Endothelial cell of umbilical vein (primary cell): ENCODE measurements around the gene RGS12. TPM values are rescaled to one million over a fixed set of nuclear protein-coding genes. Genes with fewer than 3 reads are reported as not detected.
A peak's percentile ranks its signal among the peaks of the same experiment; 100 is the strongest.

Experiments
- BruUV-seq: library from RNA; stranded (reverse); fragments of 400-500 nt; replicated peaks from 2 replicates; lab custom pipeline; 2021; lab: Mats Ljungman, UMichigan
- CTCF ChIA-PET: fragments of 300-600, 350-600 bp; sonication (Branson Sonifier 250); formaldehyde crosslinking; loops from one replicate; lab custom pipeline; 2021; ENCODE audit warnings: antibody characterized with exemption, inconsistent platforms; lab: Charles Lee
- POLR2A ChIA-PET: fragments of 300-600, 350-600 bp; sonication (Branson Sonifier 250); formaldehyde crosslinking; loops from one replicate; lab custom pipeline; 2021; ENCODE audit warnings: antibody characterized with exemption, inconsistent platforms; lab: Charles Lee
- DNase-seq: peaks from one replicate; pipeline ENCODE4 v3.0.0-alpha.2; 2011; ENCODE audit warnings: low read depth, low spot score
- FAIRE-seq: peaks from 2 replicates; lab custom pipeline; 2011; peaks lifted over from hg19 to GRCh38; lab: Jason Lieb, UNC
- H2AFZ ChIP-seq: 2 replicates; pipeline ENCODE4 v1.6.0; 2012; ENCODE audit warnings: low read depth, low read length, control low read depth, inconsistent platforms
- H3K27ac ChIP-seq: 2 replicates; pipeline ENCODE4 v1.5.1; 2011; ENCODE audit warnings: low read depth, mild to moderate bottlenecking, control low read depth, low read length, moderate library complexity; ENCODE audit not compliant: insufficient read depth
- H3K27me3 ChIP-seq, 2 experiments: 2 replicates each; pipeline versions ENCODE4 v1.6.0 to v1.6.1; 2011; ENCODE audit warnings: low read length in 2 of 2, mixed read lengths in 1 of 2; ENCODE audit not compliant: control insufficient read depth in 2 of 2, insufficient read depth in 2 of 2
- H3K36me3 ChIP-seq, 2 experiments: 2 replicates in 1 of 2; 3 replicates in 1 of 2; pipeline ENCODE4 v1.5.1; 2011; ENCODE audit warnings: low read length in 2 of 2, mild to moderate bottlenecking in 1 of 2, moderate library complexity in 1 of 2; ENCODE audit not compliant: control insufficient read depth in 2 of 2, insufficient read depth in 2 of 2; ENCODE audit errors: extremely low read depth in 1 of 2
- H3K4me1 ChIP-seq: 3 replicates; pipeline ENCODE4 v1.5.1; 2011; ENCODE audit warnings: mild to moderate bottlenecking, low read length; ENCODE audit not compliant: control insufficient read depth, insufficient read depth; ENCODE audit errors: extremely low read depth
- H3K4me2 ChIP-seq: 2 replicates; pipeline ENCODE4 v1.6.1; 2011; ENCODE audit warnings: low read length, control low read depth, mixed read lengths; ENCODE audit not compliant: insufficient read depth
- H3K4me3 ChIP-seq, 3 experiments: fragments of 200-600 bp in 1 of 3; sonication (generic), shearing (Covaris generic) in 1 of 3; replicated peaks in 1 of 3; 2 replicates each; pipeline ENCODE4 v1.5.1; 2011 to 2016; ENCODE audit warnings: control low read depth in 3 of 3, low read length in 3 of 3, mild to moderate bottlenecking in 2 of 3, inconsistent platforms in 1 of 3, low read depth in 1 of 3, moderate library complexity in 1 of 3; ENCODE audit not compliant: insufficient read depth in 1 of 3
- H3K79me2 ChIP-seq: 2 replicates; pipeline ENCODE4 v1.6.0; 2012; ENCODE audit warnings: low read length, inconsistent platforms; ENCODE audit not compliant: control insufficient read depth, insufficient read depth
- H3K9ac ChIP-seq: replicated peaks from 2 replicates; pipeline ENCODE3; 2011; ENCODE audit warnings: low read length, control low read depth; ENCODE audit not compliant: insufficient read depth; ENCODE audit errors: extremely low read depth
- H3K9me1 ChIP-seq: replicated peaks from 3 replicates; pipeline ENCODE4 v1.6.0; 2011; ENCODE audit warnings: mild to moderate bottlenecking, low read length; ENCODE audit not compliant: control insufficient read depth, insufficient read depth; ENCODE audit errors: extremely low read depth
- H3K9me3 ChIP-seq: replicated peaks from 2 replicates; pipeline ENCODE4 v1.5.1; 2012; ENCODE audit warnings: low read length, inconsistent platforms; ENCODE audit not compliant: control insufficient read depth, insufficient read depth
- H4K20me1 ChIP-seq: replicated peaks from 2 replicates; pipeline ENCODE3; 2011; ENCODE audit warnings: mild to moderate bottlenecking, low read length; ENCODE audit not compliant: control insufficient read depth, insufficient read depth; ENCODE audit errors: extremely low read depth
- EZH2 ChIP-seq: IDR thresholded peaks from 2 replicates; pipeline ENCODE4 v1.6.1; 2012; ENCODE audit warnings: borderline replicate concordance, low read depth, mild to moderate bottlenecking, moderate library complexity, low read length, inconsistent platforms; ENCODE audit not compliant: severe bottlenecking
- FOS ChIP-seq: IDR thresholded peaks from 2 replicates; pipeline ENCODE4 v1.6.1; 2011; ENCODE audit warnings: mild to moderate bottlenecking, low read length, moderate library complexity, borderline replicate concordance; ENCODE audit not compliant: insufficient read depth
- MYC ChIP-seq: IDR thresholded peaks from one replicate; pipeline ENCODE4 v1.6.1; 2011; ENCODE audit warnings: mild to moderate bottlenecking, low read depth, low read length
- POLR2A ChIP-seq: IDR thresholded peaks from 2 replicates; pipeline ENCODE4 v1.6.1; 2012; ENCODE audit warnings: low read depth, mild to moderate bottlenecking, control low read depth, low read length
- dilution Hi-C: fragments of 300-500 bp; cut with MboI; formaldehyde crosslinking; loops from one replicate; pipeline ENCODE4 v1.15.0; 2019; ENCODE audit warnings: low sequenced_read_pairs; ENCODE audit not compliant: extremely low pct_ligation_motif_present
- intact Hi-C: fragments of 100-400 bp; cut with micrococcal nuclease; formaldehyde crosslinking; loops from one replicate; pipeline ENCODE4 v1.10.0; 2022
- polyA plus RNA-seq, 4 experiments: library from polyadenylated mRNA; depleted of rRNA in 3 of 4; stranded (reverse) in 3 of 4; unstranded in 1 of 4; fragments of >200 nt; gene quantifications; 2 replicates each; pipeline versions ENCODE4 v1.2.1 to v1.2.3, GENCODE V29; 2011 to 2012; ENCODE audit warnings: missing spikeins in 1 of 4
- total RNA-seq: library from RNA; stranded (reverse); gene quantifications from 2 replicates; pipeline ENCODE4 v1.2.3, GENCODE V29; 2021
- TF ChIP-seq, protein P1 (sequence below), 2 donors: IDR thresholded peaks; 1 replicate in 1 of 2; 2 replicates in 1 of 2; pipeline ENCODE4 v1.5.1; 2011; ENCODE audit warnings: low read length in 2 of 2, mild to moderate bottlenecking in 2 of 2, moderate library complexity in 2 of 2, control low read depth in 1 of 2, inconsistent platforms in 1 of 2, low read depth in 1 of 2; ENCODE audit not compliant: insufficient read depth in 1 of 2; ENCODE audit errors: extremely low read depth in 1 of 2
- TF ChIP-seq, protein P2 (sequence below): IDR thresholded peaks from 2 replicates; pipeline ENCODE4 v1.6.1; 2011; ENCODE audit not compliant: insufficient read depth, insufficient read length

The RGS12 gene
- total and polyA plus RNA-seq, 2 donors (not counting 3 experiments of a cell fraction or from before 2014, with no cell fraction given) = 65.2 to 75.4 TPM

DNA sequence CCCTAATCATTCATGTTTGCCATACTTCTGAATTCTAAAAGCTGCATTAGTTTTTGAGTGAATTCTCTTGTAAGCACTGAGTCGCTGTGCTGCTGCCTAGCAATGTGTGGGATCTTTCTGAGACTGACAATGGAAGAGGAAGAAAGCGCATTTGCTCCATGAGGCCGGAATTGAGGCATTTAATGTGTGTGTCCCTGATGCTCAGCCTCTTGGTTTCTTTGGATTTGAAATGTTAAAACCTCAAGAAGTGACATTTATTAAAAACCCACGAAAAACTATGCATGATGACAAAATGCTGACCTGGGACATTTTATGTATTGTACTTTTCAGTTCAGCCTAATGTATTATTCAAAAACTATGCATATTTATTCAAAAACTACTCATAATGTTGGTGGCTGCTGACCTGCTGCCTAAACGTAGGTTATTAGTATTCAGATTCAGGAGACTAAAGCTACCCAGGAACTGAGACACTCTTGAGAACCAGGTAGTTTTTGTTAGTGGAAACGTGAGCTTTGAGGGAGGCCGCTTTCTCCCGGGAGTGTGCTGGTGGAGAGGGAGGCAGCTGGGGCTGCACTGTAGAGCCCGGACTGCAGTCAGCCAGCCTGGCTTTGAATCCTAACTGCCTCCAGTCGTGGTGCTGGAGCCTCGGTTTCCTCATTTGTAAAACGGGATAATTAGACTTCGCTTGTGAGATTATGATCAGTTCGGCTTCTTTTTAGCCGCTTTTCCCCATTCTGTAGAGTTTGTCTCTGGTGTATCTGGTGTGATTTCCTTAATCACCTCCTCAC is 11.3 kb downstream of the RGS12 start:
- DNase-seq (no peak), FAIRE-seq (peak; percentile 76)
- no TSS peak for BruUV-seq
- Histone ChIP-seq H3K36me3 (no peaks in the 10 kb centered on the region), H3K9me1 (no peaks in the 10 kb centered on the region), H3K27me3 (no peaks in the 10 kb centered on the region), H3K4me1 (peaks cover 68% of the 10 kb centered on the region), H3K27ac (peak overlapping the region; percentile 83), H3K9ac (no peak overlapping the region), H3K4me2 (peak overlapping the region; percentile 32), H3K9me3 (no peaks in the 10 kb centered on the region), H4K20me1 (no peaks in the 10 kb centered on the region), H3K79me2 (peaks cover 83% of the 10 kb centered on the region), H3K4me3 (no peak overlapping the region), H2AFZ (no peak overlapping the region)
- ChIA-PET CTCF (interaction anchor here (0.8 to 1.7 kb wide), 4 partner anchors 12 to 86 kb away, joined by 3 read pairs; no protein-coding TSS in a partner anchor), POLR2A (interaction anchor here (1.3 kb wide), 1 partner anchor 12 kb away, joined by 4 read pairs; no protein-coding TSS in a partner anchor)
- dilution Hi-C loops = no loop called here
- TF ChIP-seq POLR2A (no peak), EZH2 (no peak), FOS (no peak), MYC (no peak)
- TF ChIP-seq, protein P1, sequence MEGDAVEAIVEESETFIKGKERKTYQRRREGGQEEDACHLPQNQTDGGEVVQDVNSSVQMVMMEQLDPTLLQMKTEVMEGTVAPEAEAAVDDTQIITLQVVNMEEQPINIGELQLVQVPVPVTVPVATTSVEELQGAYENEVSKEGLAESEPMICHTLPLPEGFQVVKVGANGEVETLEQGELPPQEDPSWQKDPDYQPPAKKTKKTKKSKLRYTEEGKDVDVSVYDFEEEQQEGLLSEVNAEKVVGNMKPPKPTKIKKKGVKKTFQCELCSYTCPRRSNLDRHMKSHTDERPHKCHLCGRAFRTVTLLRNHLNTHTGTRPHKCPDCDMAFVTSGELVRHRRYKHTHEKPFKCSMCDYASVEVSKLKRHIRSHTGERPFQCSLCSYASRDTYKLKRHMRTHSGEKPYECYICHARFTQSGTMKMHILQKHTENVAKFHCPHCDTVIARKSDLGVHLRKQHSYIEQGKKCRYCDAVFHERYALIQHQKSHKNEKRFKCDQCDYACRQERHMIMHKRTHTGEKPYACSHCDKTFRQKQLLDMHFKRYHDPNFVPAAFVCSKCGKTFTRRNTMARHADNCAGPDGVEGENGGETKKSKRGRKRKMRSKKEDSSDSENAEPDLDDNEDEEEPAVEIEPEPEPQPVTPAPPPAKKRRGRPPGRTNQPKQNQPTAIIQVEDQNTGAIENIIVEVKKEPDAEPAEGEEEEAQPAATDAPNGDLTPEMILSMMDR (IDR thresholded peaks at IDR 0.05; ENCODE audit: extremely low read depth in 1 of 2, insufficient read depth in 1 of 2, low read depth in 1 of 2, low read length in 2 of 2) = no peak
- TF ChIP-seq, protein P2, sequence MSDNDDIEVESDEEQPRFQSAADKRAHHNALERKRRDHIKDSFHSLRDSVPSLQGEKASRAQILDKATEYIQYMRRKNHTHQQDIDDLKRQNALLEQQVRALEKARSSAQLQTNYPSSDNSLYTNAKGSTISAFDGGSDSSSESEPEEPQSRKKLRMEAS = no peak
- intact Hi-C loops = loop anchor here (2.0 kb wide), 1 partner anchor 197 kb away; no protein-coding TSS in a partner anchor
